HG03060 (cell line): Measurements from ENCODE around the gene TM7SF2.

Source experiments
- ATAC-seq: cut with Tn5 transposase; IDR thresholded peaks from one replicate; pipeline ENCODE4 v1.9.1; 2021; ENCODE audit warnings: low read depth, moderate number of reproducible peaks; ENCODE audit not compliant: unreplicated experiment

TM7SF2 gene

GRCh38 chr11:65127473-65128181 is 16.0 kb downstream of the TM7SF2 start:
- ATAC-seq: no peak

GRCh38 chr11:65128182-65129145 is 16.8 kb downstream of the TM7SF2 start:
- no peak for ATAC-seq

- no peak for ATAC-seq
Measured at GRCh38 chr11:65129649-65130441, 18.2 kb downstream of the TM7SF2 start.

GRCh38 chr11:65130631-65131416 is 19.2 kb downstream of the TM7SF2 start:
- ATAC-seq: no peak

GRCh38 chr11:65131417-65131776 is 19.7 kb downstream of the TM7SF2 start:
- no peak for ATAC-seq

GRCh38 chr11:65131895-65132237 is 20.2 kb downstream of the TM7SF2 start:
- ATAC-seq: no peak

GRCh38 chr11:65132238-65132987 is 20.7 kb downstream of the TM7SF2 start:
- ATAC-seq: no peak

- ATAC-seq: no peak
Measured at GRCh38 chr11:65132988-65133700, 21.5 kb downstream of the TM7SF2 start.

GRCh38 chr11:65133724-65134123 is 22.1 kb downstream of the TM7SF2 start:
- no peak for ATAC-seq

- peak; percentile 45 for ATAC-seq
Measured at GRCh38 chr11:65134240-65134951, 22.7 kb downstream of the TM7SF2 start, which contains the start of gene SYVN1. Gene SYVN1, minus strand, starts transcription at chr11:65134519. Its CDS starts 918 bp downstream, at chr11:65133601.

GRCh38 chr11:65134952-65135632 is 23.4 kb downstream of the TM7SF2 start:
- ATAC-seq: peak; percentile 47

- ATAC-seq: no peak
Measured at GRCh38 chr11:65135633-65136145, 24.0 kb downstream of the TM7SF2 start.

GRCh38 chr11:65136515-65137096 is 24.9 kb downstream of the TM7SF2 start:
- ATAC-seq: no peak

GRCh38 chr11:65141896-65142494 is 30.3 kb downstream of the TM7SF2 start:
- ATAC-seq: no peak

- no peak for ATAC-seq
Measured at GRCh38 chr11:65147352-65148075, 35.8 kb downstream of the TM7SF2 start.

- ATAC-seq: no peak
Measured at GRCh38 chr11:65148657-65149056, 37.0 kb downstream of the TM7SF2 start.
